OCI-LY3 (cell line): ENCODE measurements around the gene SLC6A12.

Experiments used
- H2AFZ ChIP-seq: fragments of 200-600, 300-600 bp; shearing (Covaris generic); 2 replicates; pipeline ENCODE4 v1.6.0; 2014; ENCODE audit warnings: antibody characterized with exemption, low read depth, low read length
- H3K27ac ChIP-seq: fragments of 200-600, 300-600 bp; sonication (generic); 2 replicates; pipeline ENCODE4 v1.5.1; 2014; ENCODE audit warnings: mild to moderate bottlenecking, low read length, moderate library complexity, mixed read lengths
- H3K27me3 ChIP-seq: fragments of 200-600, 300-600 bp; sonication (generic); 2 replicates; pipeline ENCODE4 v1.6.1; 2014; ENCODE audit warnings: low read depth, low read length, mixed read lengths
- H3K36me3 ChIP-seq: fragments of 200-600, 300-600 bp; sonication (generic); replicated peaks from 2 replicates; pipeline ENCODE3; 2014; ENCODE audit warnings: low read depth, low read length, mixed read lengths
- H3K4me1 ChIP-seq: fragments of 300-600, 200-600 bp; sonication (generic); 2 replicates; pipeline ENCODE4 v1.6.1; 2014; ENCODE audit warnings: low read length, mixed read lengths
- H3K4me2 ChIP-seq: fragments of 200-600, 300-600 bp; sonication (generic); 2 replicates; pipeline ENCODE4 v1.6.1; 2014; ENCODE audit warnings: low read length, mixed read lengths
- H3K4me3 ChIP-seq: fragments of 300-600, 200-600 bp; sonication (generic); 2 replicates; pipeline ENCODE4 v1.5.1; 2014; ENCODE audit warnings: antibody characterized with exemption, mild to moderate bottlenecking, low read length, moderate library complexity
- H3K79me2 ChIP-seq: fragments of 300-600, 200-600 bp; shearing (Covaris generic); 2 replicates; pipeline ENCODE4 v1.6.1; 2014; ENCODE audit warnings: mild to moderate bottlenecking, low read length, mixed read lengths
- H3K9ac ChIP-seq: fragments of 300-600, 200-600 bp; shearing (Covaris generic); 2 replicates; pipeline ENCODE4 v1.6.0; 2014; ENCODE audit warnings: mild to moderate bottlenecking, low read length, moderate library complexity
- H3K9me3 ChIP-seq: fragments of 200-600, 300-600 bp; shearing (Covaris generic); 2 replicates; pipeline ENCODE4 v1.6.1; 2014; ENCODE audit warnings: low read length, mixed read lengths; ENCODE audit not compliant: insufficient read depth
- H4K20me1 ChIP-seq: fragments of 200-600, 300-600 bp; sonication (generic); 2 replicates; pipeline ENCODE4 v1.6.1; 2016; ENCODE audit warnings: low read length, mixed read lengths; ENCODE audit not compliant: insufficient read depth
- CTCF ChIP-seq: fragments of 200-600, 300-600 bp; sonication (generic); IDR thresholded peaks from 2 replicates; pipeline ENCODE4 v1.5.1; 2014; ENCODE audit warnings: antibody characterized with exemption, low read length, low read depth
- EZH2phosphoT487 ChIP-seq: fragments of 200-600 bp; shearing (Covaris generic); IDR thresholded peaks from 2 replicates; pipeline ENCODE4 v1.6.1; 2018; ENCODE audit warnings: antibody characterized with exemption, mixed run types, low read depth

SLC6A12 gene

GRCh38 chr12:230925-231671 lies 17.1 kb upstream of the SLC6A12 start:
- H3K36me3 ChIP-seq, result no peaks in the 10 kb centered on the region
- no peak overlapping the region for H3K4me2 ChIP-seq
- peaks cover 16% of the 10 kb centered on the region; the same call in 1 of the 2 replicates for H3K27me3 ChIP-seq
- H3K9ac ChIP-seq, result no peak overlapping the region
- TF ChIP-seq EZH2phosphoT487 (no peak), CTCF (no peak)
- no peak overlapping the region for H3K27ac ChIP-seq
- H3K4me3 ChIP-seq, result no peak overlapping the region
- H2AFZ ChIP-seq, result no peak overlapping the region
- H3K9me3 ChIP-seq, result no peaks in the 10 kb centered on the region
- no peaks in the 10 kb centered on the region for H3K79me2 ChIP-seq
- H3K4me1 ChIP-seq, result no peaks in the 10 kb centered on the region
- H4K20me1 ChIP-seq, result no peaks in the 10 kb centered on the region

DNA sequence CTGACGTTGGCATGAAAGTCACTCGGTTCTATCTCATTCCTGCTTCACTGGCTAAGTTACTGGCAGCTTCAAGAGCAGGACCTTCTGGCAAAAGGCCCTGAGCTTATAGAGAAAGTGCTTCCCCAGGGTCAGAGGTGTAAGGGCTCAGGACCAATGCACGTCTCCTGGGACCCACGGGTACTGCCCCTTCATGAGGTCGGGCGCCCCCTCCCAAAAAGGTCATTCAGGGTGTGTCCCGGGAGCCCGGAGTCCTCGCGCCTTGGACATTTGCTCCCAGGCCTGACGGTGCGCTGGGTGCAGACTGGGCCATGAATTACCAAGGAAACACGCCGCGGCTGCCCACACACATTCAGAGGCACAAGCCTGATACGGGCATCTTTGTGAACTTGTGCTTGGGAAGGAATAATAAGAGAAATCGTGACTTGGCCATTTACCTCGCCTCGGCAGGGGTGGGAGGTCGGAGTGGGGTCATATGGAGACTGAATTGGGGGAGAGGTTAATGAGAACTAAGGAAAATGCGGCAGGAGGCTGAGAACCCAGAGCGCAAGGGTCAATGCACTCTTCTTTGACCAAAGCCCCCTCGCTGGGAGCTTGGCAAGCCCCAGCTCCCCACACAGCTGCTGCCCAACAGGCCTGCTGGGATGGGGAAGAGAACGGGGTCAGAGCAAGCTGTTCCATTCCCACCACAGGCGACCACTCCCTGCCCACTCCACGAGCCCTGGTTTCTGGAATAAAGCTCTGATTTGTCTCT lies 15.7 kb upstream of the SLC6A12 start:
- Histone ChIP-seq H3K36me3 (no peaks in the 10 kb centered on the region), H3K9ac (no peak overlapping the region), H3K9me3 (no peaks in the 10 kb centered on the region), H3K27ac (no peak overlapping the region), H3K27me3 (peaks cover 16% of the 10 kb centered on the region; the same call in 1 of the 2 replicates), H3K4me1 (no peaks in the 10 kb centered on the region), H4K20me1 (no peaks in the 10 kb centered on the region), H3K4me2 (no peak overlapping the region), H3K4me3 (no peak overlapping the region), H3K79me2 (no peaks in the 10 kb centered on the region), H2AFZ (no peak overlapping the region)
- TF ChIP-seq CTCF, result no peak

DNA sequence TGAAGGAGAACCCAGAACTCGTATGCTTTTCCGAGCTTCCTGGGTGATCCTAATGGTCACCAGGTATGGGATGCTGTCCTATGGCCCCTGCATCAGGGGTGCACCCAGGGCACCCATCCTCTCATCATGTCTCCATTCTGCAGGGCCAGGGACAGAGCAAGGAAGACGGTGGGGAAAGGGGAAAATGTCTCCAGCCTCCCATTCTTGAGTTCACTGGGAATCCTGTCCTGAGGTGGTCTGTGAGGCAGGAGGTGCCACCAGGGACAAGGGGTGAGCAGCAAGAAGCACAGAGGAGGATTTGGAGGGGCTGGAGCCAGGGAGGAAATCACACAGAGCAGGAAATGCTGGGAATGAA lies 14.9 kb upstream of the SLC6A12 start:
- Histone ChIP-seq H4K20me1 (no peaks in the 10 kb centered on the region), H3K27ac (no peak overlapping the region), H3K9me3 (no peaks in the 10 kb centered on the region), H2AFZ (no peak overlapping the region), H3K9ac (no peak overlapping the region), H3K4me2 (no peak overlapping the region), H3K27me3 (peaks cover 16% of the 10 kb centered on the region; the same call in 1 of the 2 replicates), H3K4me1 (no peaks in the 10 kb centered on the region), H3K36me3 (no peaks in the 10 kb centered on the region), H3K79me2 (no peaks in the 10 kb centered on the region), H3K4me3 (no peak overlapping the region)
- TF ChIP-seq EZH2phosphoT487 (no peak), CTCF (no peak)
